HG02852 (cell line): ENCODE measurements around the gene NUTM2B.
"Not testable (repeated sequence)": the region's sequence is repeated elsewhere in the genome, so short reads cannot be mapped to it uniquely, and the experiment has no call there.

ENCODE experiments used
- ATAC-seq: cut with Tn5 transposase; IDR thresholded peaks from one replicate; pipeline ENCODE4 v1.9.1; 2021; ENCODE audit warnings: mild to moderate bottlenecking, moderate library complexity; ENCODE audit not compliant: unreplicated experiment

The NUTM2B gene

GRCh38 chr10:79702927-79703326, at the start of gene NUTM2B:
Gene NUTM2B (plus strand): TSS chr10:79703227. CDS start chr10:79703610, 383 bp downstream.
- not testable (repeated sequence) for ATAC-seq

DNA sequence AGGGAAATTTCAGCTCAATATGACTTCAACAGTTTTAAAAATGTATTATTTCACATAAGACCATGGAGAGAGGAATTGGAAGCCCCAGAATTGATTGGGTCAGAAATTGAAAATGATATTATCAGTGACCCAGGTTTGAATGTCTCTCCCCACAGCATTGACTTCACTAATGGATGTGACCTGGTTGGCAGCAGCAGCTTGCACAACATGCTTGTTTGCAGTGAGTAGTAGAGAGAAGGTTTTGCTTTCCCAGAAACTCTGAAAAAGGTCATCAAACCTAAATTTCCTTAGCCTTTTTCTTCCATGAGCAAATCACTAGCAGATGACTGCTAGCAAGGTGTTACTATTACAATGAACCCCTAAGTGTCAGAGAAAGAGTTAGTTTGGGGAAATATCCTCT, 39.7 kb upstream of the NUTM2B start:
- ATAC-seq: not testable (repeated sequence)

- ATAC-seq: not testable (repeated sequence)
These were observed 38.3 kb upstream of the NUTM2B start for GRCh38 chr10:79664686-79665085.

GRCh38 chr10:79669248-79669788, 33.7 kb upstream of the NUTM2B start:
- ATAC-seq: not testable (repeated sequence)

DNA sequence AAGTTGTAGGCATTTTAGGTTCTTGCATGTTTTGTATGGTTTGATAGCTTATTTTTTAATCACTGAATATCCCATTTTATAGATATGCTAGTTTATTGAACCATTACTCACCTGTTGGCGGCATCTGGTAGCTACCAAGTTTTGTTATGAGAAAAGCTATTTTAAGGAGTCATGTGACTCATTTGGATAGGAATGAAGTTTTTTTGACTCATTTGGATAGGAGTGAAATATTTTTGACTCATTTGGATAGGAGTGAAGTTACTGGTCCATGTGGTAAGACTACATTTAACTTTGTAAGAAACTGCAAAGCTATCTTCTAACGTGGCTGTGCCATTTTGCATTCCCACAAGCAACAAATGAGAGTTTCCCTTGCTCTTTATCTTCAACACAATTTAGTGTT, 28.1 kb upstream of the NUTM2B start:
- ATAC-seq: peak; percentile 59

DNA sequence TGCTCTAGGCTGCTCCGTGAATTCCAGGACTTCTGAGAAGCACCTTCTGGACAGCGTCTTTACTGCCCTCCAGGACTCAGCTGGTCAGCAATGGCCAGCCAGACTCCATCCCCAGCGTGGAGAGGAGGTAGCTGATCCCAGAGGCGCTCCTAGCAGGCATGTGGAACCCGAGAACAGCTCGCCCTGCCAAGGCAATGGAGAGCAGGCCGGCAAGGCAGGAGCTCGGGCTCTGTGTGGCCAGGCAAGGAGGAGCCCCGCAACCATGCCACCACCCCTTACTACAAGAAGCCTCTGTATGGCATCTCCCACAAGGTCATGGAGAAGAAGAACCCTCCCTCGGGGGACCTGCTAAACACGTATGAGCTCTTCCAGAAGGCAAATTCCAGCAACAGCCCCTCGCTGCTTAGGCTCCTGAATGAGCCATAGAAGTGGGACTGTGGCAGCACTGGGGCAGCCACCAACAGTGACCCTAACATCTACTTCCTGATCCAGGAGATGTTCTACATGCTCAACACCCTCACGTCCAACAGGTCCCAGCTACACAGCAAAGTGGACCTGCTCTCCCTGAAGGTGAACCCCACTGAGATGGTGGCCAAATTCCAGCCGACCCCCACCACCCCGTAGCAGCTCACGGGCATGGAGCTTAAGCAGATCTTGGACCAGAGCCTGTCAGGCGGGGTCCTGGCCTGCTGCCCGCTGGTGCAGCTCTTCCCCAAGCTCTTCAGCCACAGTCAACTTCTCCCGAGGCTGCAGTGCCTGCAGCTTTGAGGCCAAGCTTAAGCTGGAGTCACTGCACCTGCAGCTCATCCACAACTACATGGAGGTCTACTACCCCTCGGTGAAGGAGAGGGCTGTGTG, 19.8 kb upstream of the NUTM2B start:
- ATAC-seq: not testable (repeated sequence)

GRCh38 chr10:79683884-79684720, 18.9 kb upstream of the NUTM2B start:
- ATAC-seq: not testable (repeated sequence)

- peak; percentile 93 for ATAC-seq
These were observed 17.9 kb upstream of the NUTM2B start for GRCh38 chr10:79685044-79685685.

GRCh38 chr10:79686595-79686994, 16.4 kb upstream of the NUTM2B start:
- not testable (repeated sequence) for ATAC-seq

GRCh38 chr10:79687406-79688150, 15.4 kb upstream of the NUTM2B start:
- not testable (repeated sequence) for ATAC-seq

DNA sequence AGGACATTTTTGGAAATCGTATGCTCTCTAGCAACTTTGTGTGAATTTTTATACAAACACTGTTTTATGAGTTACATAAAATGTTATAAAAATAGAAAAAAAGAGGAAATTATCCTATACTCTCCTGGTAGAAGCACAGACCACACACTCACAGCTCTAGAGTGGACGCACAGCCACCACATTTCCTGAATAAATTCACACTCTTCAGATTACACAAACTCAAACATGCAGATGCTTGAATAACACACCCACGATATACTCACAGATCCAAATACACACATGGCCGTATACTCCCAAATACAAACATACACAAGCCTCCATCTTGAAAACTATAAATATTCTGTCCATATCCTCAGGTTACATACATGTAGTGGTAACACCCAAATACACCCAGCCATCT, 14.2 kb upstream of the NUTM2B start:
- not testable (repeated sequence) for ATAC-seq

- not testable (repeated sequence) for ATAC-seq
These were observed 6.4 kb upstream of the NUTM2B start for GRCh38 chr10:79696596-79696995.

GRCh38 chr10:79697141-79697540, 5.9 kb upstream of the NUTM2B start:
- not testable (repeated sequence) for ATAC-seq

DNA sequence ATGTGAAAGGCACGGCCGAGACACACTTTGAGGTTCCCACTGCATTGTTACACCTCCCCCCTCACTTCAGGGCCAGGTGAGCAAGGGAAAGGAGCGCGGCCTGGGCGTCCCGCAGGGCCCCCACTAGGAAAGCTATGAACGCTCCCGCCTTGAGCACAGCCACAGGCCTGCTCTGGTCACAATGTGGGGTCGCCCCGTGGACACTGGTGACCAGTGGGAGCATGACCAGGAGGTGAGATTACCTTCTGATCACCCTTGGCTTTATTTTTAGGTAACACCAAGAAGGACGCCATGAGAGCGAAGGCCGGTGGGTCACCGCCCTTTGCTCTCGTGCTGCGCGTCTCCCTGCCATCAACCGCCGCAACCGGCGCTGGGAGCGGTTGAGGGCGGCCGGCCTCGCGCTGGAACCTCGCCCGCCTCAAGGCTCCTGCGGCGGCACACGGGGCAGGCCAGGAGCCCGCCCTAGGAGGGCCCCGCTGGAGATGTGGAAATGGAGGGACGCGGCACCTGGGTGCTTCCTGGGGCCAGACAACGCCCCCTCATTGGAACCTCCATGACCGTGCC, 2.6 kb upstream of the NUTM2B start:
- ATAC-seq: not testable (repeated sequence)

DNA sequence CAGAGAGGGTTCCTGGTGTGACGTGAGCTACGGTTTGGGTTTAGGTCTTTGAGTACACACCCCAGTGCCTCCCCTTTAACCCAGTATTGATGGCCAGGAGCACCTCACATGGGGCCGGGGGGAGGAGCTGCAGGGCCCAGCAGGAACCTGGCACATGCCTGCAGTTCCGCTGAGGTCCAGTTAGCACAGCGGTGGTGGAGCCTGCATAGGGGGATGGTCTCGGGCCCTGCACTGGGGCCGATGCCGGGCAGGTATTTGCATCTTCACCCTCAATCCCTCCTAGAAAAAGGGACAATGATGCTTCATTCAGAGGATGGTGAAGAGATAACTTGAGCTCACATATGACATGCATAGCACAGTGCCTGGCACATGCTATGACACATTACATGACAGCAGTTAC, 4.0 kb downstream of the NUTM2B start:
- not testable (repeated sequence) for ATAC-seq

DNA sequence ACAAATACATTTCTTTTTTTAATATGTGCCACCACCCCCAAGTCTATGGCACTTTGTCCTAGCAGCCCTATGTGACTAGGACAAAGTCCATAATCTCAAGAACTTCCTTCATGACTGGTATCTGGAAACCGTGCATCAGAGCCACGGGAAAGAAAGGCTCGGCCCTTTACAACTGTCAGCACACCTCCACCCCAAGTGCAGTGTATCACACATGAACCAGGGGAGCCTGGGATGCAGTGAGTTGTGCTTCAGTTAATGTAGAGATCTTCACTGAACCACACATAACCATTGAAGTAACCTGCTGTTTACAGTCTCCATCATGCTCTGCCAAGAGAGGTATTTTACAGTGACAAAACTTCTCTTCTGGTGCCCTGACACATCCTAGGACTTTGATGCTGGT, 11.9 kb downstream of the NUTM2B start:
- ATAC-seq: not testable (repeated sequence)

DNA sequence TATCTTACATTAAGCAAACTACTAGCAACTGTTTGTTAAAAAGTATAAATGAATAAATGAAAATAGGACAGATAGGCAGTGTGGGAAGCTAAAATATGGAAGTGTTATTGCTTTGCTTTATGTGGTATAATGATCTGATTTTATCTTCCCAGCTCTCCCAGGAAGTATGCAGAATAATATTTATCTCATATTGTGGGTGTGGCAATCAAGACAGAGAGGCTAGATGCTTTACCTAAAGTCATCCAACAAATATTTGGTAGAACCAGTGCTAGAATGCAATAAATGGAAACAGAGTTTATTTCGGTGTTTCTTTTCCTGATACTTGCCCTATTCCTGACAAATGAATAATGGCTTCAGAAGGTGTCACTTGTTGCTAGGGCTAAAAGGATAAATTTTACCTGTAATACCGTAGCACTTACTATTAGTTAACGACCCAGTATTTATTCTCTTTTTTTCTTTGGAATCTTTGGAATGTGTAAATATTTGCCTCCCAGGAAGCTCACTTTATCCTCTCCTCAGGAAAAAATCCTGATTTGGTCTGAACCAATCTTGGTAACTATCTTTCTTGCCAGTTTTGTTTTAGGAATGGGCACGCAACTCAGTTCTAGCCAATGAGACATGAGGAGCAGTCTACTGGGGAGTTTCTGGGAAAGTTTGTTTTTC, 14.0 kb downstream of the NUTM2B start:
- not testable (repeated sequence) for ATAC-seq

GRCh38 chr10:79720000-79720399, 17.0 kb downstream of the NUTM2B start:
- not testable (repeated sequence) for ATAC-seq

DNA sequence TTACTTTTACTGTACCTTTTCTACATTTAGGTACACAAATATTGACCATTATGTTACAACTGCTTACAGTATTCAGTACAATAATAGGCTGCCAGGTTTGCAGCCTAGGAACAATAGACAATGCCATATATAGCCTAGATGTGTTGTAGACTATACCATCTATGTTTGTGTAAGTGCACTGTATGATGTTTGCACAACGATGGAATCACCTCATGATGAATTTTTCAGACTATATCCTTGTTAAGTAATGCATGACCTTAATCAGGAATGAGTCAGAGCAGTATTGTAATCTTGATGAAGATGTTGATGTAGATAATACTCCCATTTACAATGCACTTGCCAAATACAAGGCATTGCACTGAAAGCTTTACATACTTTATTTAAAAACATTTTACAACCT, 23.6 kb downstream of the NUTM2B start:
- not testable (repeated sequence) for ATAC-seq
